CD4-positive, alpha-beta T cell treated with Interleukin-6 at 100 ng/mL for 8 hours (primary cell): ENCODE data around the gene AKAP1.

Experiments used
- DNase-seq: peaks from one replicate; pipeline ENCODE4 v3.0.0-alpha.2; 2020; ENCODE audit warnings: mixed read lengths, low spot score

The AKAP1 gene

GRCh38 chr17:57084802-57085447 lies at the start of gene AKAP1:
TSS of gene AKAP1 (plus strand) at chr17:57085246. CDS start at chr17:57105465, 20,219 bp downstream.
- DNase-seq: peak; percentile 94

- no peak for DNase-seq
Measured at GRCh38 chr17:57035971-57036481, 49.0 kb upstream of the AKAP1 start.

DNA sequence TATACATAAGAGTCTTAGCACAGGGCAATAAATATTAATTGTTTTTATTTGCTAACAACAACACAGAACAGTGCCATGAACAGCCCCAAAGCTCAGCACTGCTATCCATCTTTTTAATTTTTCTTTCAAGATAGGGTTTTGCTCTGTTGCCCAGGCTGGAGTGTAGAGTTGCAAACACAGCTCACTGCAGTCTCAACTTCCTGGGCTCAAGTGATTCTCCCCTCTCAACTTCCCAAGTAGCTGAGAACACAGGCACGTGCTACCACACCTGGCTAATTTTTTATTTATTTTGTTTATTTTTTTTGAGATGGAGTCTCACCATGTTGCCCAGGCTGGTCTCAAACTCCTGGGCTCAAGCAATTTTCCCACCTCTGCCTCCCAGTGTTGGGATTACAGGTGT lies 47.6 kb upstream of the AKAP1 start:
- DNase-seq: no peak

DNA sequence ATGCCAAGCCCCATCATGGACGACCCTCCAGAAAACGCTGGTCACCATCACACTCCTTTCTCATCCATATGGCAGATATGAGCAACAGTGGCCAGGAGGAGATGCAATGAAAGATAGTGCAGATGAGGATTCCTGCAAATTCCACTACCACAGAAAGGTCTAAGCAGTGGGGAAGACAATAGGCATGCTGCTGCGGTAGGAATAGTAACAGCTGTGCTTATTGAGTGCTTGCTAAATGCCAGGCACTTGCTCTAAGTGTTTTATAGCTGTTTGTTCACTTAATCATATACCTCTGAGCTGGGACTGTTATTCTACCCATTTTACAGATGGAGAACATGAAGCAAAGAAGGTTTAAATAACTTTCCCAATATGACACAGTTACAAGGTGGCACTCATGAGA lies 46.6 kb upstream of the AKAP1 start:
- no peak for DNase-seq

- no peak for DNase-seq
Measured at GRCh38 chr17:57040571-57040970, 44.5 kb upstream of the AKAP1 start.

DNA sequence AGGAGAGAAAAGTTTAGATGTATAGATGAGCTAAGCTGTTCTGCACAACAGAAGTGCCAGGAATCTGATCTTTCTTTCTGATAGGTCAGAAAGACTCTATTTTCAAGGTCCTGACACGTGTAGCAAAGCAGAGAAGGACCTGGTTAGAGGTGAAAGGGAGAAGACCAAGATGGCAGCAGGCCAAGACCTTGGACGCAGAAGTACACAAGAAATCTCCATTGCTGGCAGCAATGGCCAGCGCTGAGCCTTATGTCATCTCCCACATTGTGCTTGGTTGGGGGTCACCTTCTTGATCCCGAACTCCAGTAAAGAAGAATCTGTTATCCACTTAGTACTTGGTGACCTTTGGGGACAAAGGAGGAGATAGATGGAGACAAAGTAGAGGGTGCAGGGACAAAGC lies 41.8 kb upstream of the AKAP1 start:
- no peak for DNase-seq

DNA sequence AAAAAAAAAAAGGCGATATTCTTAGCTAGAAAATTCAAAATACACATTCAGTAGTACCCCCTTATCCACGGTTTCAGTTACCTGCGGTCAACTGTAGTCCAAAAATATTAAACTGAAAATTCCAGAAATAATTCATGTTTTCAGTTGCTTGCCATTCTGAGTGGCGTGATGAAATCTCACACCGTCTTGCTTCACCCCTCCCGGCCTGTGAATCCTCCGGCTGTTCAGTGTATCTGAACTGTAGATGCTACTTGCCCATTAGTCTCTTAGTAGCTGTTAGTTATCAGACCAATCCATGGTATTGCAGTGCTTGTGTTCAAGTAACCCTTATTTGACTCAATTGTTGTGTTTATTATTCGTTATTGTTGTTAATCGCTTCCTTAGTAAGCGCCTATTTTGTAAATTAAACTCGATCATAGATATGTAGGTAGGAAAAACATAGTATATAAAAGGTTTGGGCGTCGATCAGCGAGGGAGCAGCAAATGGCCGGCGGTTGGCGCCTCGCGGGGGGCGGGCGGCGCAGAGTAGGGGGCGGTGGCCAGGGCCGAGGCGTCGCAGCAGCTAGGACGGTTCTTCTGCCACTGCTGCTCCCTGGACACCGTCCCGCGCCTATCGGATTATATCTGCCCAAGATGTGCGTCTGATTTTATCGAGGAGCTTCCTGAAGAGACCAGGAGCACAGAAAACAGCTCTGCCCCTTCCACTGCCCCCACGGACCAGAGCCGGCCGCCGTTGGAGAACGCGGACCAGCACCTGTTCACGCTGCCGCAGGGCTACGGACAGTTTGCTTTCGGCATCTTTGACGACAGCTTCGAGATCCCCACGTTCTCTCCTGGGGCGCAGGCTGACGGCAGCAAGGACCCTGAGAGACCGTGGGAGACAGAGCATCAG lies 39.8 kb upstream of the AKAP1 start:
- DNase-seq: no peak

GRCh38 chr17:57045868-57046704 lies 39.0 kb upstream of the AKAP1 start:
- DNase-seq: no peak

DNA sequence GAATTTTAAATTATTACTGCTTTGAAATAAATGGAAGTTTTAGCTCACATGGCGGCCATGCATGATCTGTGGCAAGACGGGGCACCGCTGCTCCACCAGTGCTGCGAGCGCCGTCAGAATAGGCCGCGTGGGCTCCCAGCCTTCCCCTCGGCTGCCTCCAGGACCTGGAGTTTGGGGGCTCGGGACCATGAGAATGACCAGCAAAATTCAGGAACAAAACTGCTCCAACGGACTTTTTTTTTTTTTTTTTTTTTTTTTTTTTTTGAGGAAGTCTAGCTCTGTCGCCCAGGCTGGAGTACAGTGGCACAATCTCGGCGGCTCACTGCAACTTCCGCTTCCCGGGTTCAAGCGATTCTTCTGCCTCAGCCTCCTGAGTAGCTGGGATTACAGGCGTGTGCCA lies 38.3 kb upstream of the AKAP1 start:
- DNase-seq: no peak

DNA sequence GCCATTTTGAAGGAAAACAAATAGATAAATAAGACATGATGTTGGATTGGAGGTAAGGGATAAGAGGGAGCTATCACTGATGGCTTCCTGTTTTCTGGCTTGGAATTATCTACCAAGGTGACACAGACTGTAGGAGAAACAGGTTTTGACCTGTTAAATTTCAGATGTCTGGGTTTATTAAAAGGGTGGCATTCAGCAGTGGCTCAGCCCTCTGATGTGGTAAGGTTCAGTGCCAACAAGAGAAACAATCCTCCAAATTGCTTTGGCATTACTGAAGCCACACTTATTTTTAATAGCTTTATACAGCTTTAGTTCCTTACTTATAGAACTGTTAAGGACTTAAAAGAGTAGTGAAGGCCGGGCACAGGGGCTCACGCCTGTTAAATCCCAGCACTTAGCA lies 37.0 kb upstream of the AKAP1 start:
- no peak for DNase-seq

GRCh38 chr17:57050306-57050705 lies 34.7 kb upstream of the AKAP1 start:
- DNase-seq: no peak

GRCh38 chr17:57051886-57052361 lies 33.1 kb upstream of the AKAP1 start:
- DNase-seq: no peak

- DNase-seq: no peak
Measured at GRCh38 chr17:57062865-57063264, 22.2 kb upstream of the AKAP1 start.

DNA sequence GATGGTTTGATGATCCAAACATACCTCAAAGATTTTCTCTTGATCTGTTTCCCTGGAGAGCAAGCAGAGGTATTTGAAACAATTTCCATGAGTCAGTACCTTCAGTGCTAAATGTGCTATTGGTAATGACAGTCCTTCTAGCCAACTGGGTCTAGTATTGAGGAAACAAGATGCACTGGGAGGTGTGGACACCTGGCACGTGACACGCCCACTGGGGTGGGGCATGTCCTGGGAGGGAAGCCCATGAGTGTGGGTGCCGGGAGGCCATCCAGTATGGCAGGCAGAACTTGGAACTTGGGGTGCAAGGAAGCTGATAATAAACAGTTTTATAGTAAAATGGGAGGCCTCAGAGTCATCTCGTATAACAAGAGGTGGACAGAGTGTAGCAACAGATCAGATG lies 17.9 kb upstream of the AKAP1 start:
- no peak for DNase-seq

DNA sequence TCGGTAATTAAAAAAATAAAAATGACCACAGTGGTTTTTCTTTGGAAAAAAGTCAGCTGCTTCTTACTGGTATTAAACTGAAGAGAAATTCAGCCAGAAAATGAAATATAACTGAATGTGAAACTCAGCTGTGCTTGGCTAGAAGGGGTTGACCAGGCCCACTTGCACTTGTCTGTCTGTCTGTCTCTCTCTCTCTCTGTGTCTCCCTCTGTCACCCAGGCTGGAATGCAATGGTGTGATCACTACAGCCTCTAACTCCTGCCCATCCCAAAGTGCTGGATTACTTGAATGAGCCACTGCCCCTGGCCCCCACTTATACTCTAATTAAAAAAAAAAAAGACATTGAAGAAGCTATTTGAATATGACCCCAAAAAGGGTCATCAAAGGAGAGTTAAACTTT lies 17.3 kb upstream of the AKAP1 start:
- no peak for DNase-seq

- DNase-seq: no peak
Measured at GRCh38 chr17:57068222-57068658, 16.8 kb upstream of the AKAP1 start.

GRCh38 chr17:57068707-57069106 lies 16.3 kb upstream of the AKAP1 start:
- DNase-seq: no peak

GRCh38 chr17:57071991-57072944 lies 12.8 kb upstream of the AKAP1 start:
- no peak for DNase-seq

DNA sequence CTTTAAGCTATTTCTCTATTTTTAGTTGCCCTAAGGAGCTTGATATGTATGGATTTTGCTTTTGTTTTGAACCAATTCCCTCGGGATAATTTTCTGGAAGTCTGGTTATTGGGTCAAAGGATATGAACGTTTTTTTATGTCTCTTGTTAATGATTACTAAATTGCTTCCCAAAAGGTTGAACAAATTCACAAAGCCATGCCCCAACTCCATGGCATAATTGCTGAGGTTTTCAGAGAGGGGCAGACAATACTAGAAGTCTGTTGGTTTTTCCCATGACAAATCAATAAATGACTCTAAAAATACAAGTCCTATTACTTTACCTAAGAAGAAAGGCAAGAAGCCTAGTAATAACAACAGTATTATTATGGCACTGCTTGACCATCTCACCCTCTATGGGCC lies 11.4 kb upstream of the AKAP1 start:
- no peak for DNase-seq

DNA sequence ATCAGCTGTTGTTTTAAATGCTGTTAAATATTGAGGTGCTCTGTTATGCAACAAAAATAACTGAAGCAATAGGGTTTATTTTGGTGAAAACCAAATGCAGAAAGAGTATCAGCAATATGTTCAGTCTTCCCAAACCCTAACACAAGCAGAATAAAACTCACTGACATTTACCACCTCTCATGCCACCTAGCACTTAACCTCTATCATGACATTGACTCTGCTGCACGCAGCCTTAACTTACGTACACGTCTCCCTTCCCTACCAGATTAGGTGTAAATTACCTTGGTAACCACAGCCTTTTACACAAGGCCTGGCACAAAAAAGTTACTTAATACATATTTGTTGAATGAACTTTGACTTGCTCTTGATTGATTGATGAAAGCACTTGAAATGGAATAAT lies 9.9 kb upstream of the AKAP1 start:
- DNase-seq: no peak

DNA sequence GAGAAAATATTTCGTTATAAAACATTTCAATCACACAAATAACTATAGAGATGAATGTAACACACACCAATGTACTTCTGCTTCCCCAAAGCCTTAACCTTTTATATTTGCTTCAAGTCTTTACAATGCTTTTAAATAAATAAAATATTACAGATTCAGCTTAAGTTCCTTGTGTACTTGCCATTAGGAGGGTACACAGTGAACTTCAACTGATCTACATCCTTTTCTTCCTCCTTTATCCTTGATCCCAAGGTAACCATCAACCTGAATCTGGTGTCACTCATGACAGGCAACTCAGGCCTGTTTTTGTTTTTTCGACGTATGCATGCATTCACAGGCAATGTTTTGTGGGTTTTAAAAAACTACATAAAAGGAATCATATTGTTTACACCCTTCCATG lies 9.3 kb upstream of the AKAP1 start:
- no peak for DNase-seq
